ENCODE results near the gene PRC1. TPM values are rescaled to one million over a fixed set of nuclear protein-coding genes. Genes with fewer than 3 reads are reported as not detected.
"Not testable (repeated sequence)": the region's sequence is repeated elsewhere in the genome, so short reads cannot be mapped to it uniquely, and the experiment has no call there.

PRC1 gene
- total RNA-seq, 2 experiments from 2014 or later, result 152 to 208 TPM

DNA sequence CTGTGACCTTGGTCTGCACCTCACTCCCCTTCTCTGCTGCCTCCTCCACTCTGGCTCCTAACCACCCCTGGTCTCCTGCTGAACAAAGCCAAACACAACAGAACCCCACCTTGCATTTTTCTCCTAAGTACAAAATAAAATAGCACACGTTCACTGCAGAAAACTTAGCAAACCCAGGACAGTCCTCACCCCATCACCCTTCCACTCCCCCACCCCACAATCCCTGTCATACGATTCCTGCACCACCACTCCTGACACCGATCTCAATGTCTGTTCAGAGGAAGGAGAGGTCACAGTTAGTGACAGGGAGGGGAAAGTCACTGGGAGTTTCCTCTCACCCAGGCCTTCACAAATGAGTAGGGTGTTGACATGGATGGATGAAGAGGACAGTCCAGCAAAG, 23.8 kb upstream of the PRC1 start:
- Mint-ChIP-seq H3K27ac (peak overlapping the region; percentile 1), H3K4me1 (peaks cover 43% of the 10 kb centered on the region), H3K36me3 (peaks cover 18% of the 10 kb centered on the region), H3K4me3 (no peak overlapping the region), H3K9me3 (ENCODE audit: low read depth) (no peaks in the 10 kb centered on the region), H3K27me3 (no peaks in the 10 kb centered on the region)
- ATAC-seq (no peak), DNase-seq (no peak)
- CTCF ChIA-PET, result no interaction called here

DNA sequence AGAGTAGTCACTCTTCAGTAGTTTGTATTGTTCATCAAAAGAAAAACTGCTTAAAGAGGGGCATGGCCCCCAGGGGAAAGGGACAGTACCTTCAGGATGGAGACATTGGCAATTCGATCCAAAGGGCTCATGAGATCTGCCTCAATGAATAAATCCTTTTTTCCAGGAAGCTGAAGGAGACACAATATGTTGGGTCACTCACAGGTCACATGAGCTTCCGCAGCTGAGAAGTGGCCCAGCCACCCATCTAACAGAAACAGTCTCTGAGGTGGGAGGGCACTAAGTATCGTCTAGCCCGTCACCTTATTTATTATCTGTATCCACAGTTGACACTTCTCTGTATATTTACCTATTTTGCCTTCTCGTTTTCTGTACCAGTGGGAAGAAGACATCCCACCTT, 23.4 kb upstream of the PRC1 start:
- Mint-ChIP-seq H3K27ac (no peak overlapping the region), H3K27me3 (no peaks in the 10 kb centered on the region), H3K4me3 (no peak overlapping the region), H3K9me3 (ENCODE audit: low read depth) (no peaks in the 10 kb centered on the region), H3K4me1 (peaks cover 39% of the 10 kb centered on the region), H3K36me3 (peaks cover 18% of the 10 kb centered on the region)
- DNase-seq, result no peak
- ATAC-seq, result no peak
- CTCF ChIA-PET, result interaction anchor here (2.5 kb wide), 1 partner anchor 16 kb away, joined by 7 read pairs; no protein-coding TSS in a partner anchor

DNA sequence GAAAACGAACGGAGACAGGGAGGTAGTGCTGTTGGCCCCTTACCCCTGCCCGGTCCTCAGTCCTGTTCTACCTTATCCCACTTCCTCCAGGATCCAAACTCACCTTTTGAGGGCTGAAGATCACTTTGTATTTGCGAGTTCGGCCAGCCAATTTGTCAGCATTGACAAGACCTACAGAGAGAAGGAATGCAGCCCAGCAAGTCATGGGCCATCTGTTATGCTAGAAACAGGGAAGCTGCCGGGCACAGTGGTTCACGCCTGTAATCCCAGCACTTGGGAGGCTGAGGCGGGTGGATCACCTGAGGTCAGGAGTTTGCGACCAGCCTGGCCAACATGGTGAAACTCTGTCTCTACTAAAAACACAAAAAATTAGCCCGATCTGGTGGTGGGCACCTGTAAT, 19.4 kb upstream of the PRC1 start:
- H3K4me3 Mint-ChIP-seq; H3K9me3 Mint-ChIP-seq (ENCODE audit: low read depth); DNase-seq; ATAC-seq; H3K27me3 Mint-ChIP-seq; H3K27ac Mint-ChIP-seq: not testable (repeated sequence)
- CTCF ChIA-PET, result interaction anchor here (1.5 to 1.6 kb wide), 2 partner anchors 11 to 57 kb away, joined by 4 read pairs; no protein-coding TSS in a partner anchor
- Mint-ChIP-seq H3K36me3 (peaks cover 29% of the 10 kb centered on the region), H3K4me1 (peaks cover 19% of the 10 kb centered on the region)

DNA sequence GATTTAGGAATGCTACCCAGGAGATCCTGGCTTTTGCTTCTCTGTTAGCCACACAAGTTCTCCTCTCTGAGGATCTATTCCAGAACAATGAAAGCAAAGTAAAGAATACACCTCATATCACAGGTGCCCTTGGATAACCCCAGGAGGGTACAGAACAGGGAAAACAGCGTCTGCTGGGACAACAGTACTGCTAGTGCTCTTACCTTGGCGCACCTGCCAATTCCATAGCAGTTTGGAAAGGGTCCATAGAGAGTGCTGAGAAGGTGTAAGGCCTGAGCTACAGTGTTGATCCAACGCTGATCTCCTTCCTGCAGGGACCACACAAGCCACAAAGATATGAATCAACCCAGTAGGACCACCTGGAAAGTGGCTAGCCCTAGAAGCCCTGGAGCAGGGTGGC, 12.9 kb upstream of the PRC1 start:
- Mint-ChIP-seq H3K9me3 (ENCODE audit: low read depth) (no peaks in the 10 kb centered on the region), H3K27ac (no peak overlapping the region), H3K27me3 (no peaks in the 10 kb centered on the region), H3K4me3 (no peak overlapping the region), H3K4me1 (no peaks in the 10 kb centered on the region), H3K36me3 (peaks cover 31% of the 10 kb centered on the region)
- CTCF ChIA-PET, result interaction anchor here (1.3 kb wide), 1 partner anchor 51 kb away, joined by 4 read pairs; no protein-coding TSS in a partner anchor
- ATAC-seq (no peak), DNase-seq (no peak)

DNA sequence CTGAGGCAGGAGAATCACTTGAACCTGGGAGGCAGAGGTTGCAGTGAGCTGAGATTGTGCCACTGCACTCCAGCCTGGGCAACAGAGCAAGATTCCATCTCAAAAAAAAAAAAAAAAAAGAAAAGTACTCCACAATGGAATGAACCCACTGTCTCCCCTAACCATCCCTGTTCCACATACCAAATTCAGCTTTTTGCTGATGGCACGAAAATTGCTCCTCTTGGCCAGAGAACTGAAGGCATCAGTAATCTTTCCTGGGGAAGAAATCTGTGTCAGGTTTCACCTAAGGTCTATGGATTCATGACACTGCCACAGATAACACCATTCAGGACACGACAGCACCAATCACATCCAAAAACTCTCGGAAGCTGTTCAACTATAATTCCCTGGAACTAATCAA, 6.9 kb upstream of the PRC1 start:
- H3K27ac Mint-ChIP-seq, result no peak overlapping the region
- CTCF ChIA-PET, result interaction anchor here (0.8 to 1.1 kb wide), 2 partner anchors 32 to 49 kb away, joined by 3 to 4 read pairs; no protein-coding TSS in a partner anchor
- no peak for DNase-seq
- ATAC-seq, result no peak
- peaks cover 37% of the 10 kb centered on the region for H3K36me3 Mint-ChIP-seq
- H3K4me1 Mint-ChIP-seq, result peaks cover 2% of the 10 kb centered on the region
- H3K9me3 Mint-ChIP-seq (ENCODE audit: low read depth), result no peaks in the 10 kb centered on the region
- H3K27me3 Mint-ChIP-seq, result no peaks in the 10 kb centered on the region
- H3K4me3 Mint-ChIP-seq, result no peak overlapping the region

DNA sequence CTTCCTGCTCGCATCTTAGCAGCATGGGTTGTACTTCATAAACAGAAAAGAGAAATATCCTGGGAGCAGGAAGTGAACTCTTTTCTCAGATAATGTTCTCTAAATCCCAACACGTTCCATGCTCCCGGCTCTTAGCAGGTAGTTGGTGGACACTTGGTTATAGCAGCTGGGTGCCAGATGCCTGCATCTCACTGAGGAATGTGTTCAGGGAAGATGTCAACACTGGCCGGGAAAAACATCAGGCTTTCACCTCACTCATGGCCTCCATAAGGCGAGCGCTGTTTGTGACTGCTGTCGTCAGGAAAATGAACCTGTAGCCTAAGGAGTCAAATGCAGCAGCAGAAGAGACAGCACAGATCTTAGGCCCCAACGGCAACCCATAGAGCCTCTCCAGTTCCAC, 4.4 kb upstream of the PRC1 start:
- H3K27ac Mint-ChIP-seq, result no peak overlapping the region
- DNase-seq, result no peak
- H3K27me3 Mint-ChIP-seq, result no peaks in the 10 kb centered on the region
- H3K4me3 Mint-ChIP-seq, result no peak overlapping the region
- no peaks in the 10 kb centered on the region for H3K9me3 Mint-ChIP-seq (ENCODE audit: low read depth)
- H3K4me1 Mint-ChIP-seq, result peaks cover 11% of the 10 kb centered on the region
- CTCF ChIA-PET, result no interaction called here
- ATAC-seq, result no peak
- H3K36me3 Mint-ChIP-seq, result peaks cover 34% of the 10 kb centered on the region

DNA sequence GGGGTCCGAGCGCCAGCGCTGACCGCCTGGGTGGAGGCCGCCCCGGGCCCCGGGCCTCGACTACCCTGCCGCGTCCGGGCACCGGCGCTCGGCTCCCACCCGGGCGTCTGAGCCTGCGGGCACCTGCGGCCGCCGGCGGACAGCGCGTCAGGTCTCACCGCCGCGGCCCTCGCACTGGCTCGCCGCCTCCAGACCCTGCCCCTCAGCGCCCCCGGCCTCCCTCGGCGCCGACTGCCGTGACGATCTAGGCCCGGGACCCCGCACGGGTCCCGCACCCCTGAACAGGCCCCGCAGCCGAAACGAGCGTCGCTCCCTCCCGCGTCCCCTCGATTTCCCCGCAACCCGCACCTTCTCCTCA, 297 bp downstream of the PRC1 start:
- peak; percentile 10 for ATAC-seq

DNA sequence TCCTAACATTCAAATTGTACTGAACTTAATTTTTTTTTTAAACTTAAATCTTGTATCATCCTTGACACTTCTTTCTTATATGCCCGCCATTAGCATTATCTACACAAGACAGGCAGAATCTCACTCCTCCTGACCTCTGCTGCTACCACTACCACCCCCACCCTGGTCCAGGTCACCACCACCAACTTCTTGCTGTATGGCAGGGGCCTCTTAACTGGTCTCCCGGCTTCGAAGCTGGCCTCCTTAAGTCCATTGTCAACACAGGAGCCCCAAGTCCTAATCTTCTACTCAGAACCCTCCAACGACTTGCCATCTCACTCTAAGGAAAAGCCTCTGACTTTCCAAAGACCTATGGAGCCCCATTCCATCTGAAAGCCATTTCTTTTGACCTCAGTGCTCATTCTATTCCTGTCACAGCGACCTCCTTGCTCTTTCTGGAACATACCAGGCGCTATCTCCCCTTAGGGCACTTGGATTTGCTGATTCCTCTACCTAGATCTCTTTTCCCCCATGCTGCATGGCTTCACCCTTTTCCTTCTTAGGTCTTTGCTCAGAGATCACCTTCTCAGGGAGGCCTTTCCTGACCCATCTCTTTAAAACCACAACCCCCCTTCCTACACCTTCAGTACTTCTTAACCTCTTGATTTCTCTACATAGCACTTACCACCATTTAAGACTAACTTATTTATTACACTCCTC, 2.6 kb downstream of the PRC1 start:
- peak overlapping the region; percentile 19 for H3K27ac Mint-ChIP-seq
- CTCF ChIA-PET, result interaction anchor here (1.6 kb wide), 1 partner anchor 41 kb away, joined by 4 read pairs; no protein-coding TSS in a partner anchor
- no peaks in the 10 kb centered on the region for H3K27me3 Mint-ChIP-seq
- H3K9me3 Mint-ChIP-seq (ENCODE audit: low read depth), result no peaks in the 10 kb centered on the region
- peaks cover 30% of the 10 kb centered on the region for H3K36me3 Mint-ChIP-seq
- H3K4me3 Mint-ChIP-seq, result peak overlapping the region; percentile 6
- peaks cover 57% of the 10 kb centered on the region for H3K4me1 Mint-ChIP-seq
- DNase-seq (no peak), ATAC-seq (no peak)

More for the DNA sequence above, 297 bp downstream of the PRC1 start:
- H3K4me3 Mint-ChIP-seq, result peak overlapping the region; percentile 98
- H3K27me3 Mint-ChIP-seq, result no peaks in the 10 kb centered on the region
- H3K9me3 Mint-ChIP-seq (ENCODE audit: low read depth), result no peaks in the 10 kb centered on the region
- CTCF ChIA-PET, result interaction anchor here (1.4 to 1.8 kb wide), 3 partner anchors 38 to 39 kb away, joined by 3 to 6 read pairs (median 4); partner anchors contain the start of gene RCCD1
- H3K27ac Mint-ChIP-seq, result peak overlapping the region; percentile 100
- peaks cover 39% of the 10 kb centered on the region for H3K4me1 Mint-ChIP-seq
- H3K36me3 Mint-ChIP-seq, result peaks cover 37% of the 10 kb centered on the region
- peak; percentile 43 for DNase-seq

DNA sequence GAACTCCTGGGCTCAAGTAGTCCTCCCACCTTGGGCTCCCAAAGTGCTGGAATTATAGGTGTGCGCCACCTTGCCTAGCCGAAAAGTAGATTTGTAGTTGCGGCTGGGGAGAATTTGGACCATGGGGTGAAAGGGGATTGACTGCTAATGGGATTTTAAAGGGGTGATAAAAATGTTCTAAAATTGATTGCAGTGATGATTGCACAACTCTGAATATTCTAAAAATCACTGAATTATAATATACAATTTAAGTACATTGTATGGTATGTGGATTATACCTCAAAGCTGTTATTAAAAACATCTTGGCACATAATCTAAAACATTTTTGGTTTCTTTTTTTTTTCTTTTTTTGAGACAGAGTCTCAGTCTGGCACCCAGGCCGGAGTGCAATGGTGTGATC, 3.9 kb downstream of the PRC1 start:
- Mint-ChIP-seq H3K4me3 (no peak overlapping the region), H3K27ac (no peak overlapping the region), H3K36me3 (peaks cover 37% of the 10 kb centered on the region), H3K4me1 (peaks cover 54% of the 10 kb centered on the region), H3K27me3 (no peaks in the 10 kb centered on the region), H3K9me3 (ENCODE audit: low read depth) (no peaks in the 10 kb centered on the region)
- ATAC-seq (no peak), DNase-seq (no peak)
- CTCF ChIA-PET, result interaction anchor here (0.6 to 1.6 kb wide), 3 partner anchors 34 to 1752 kb away, joined by 3 to 4 read pairs (median 3); no protein-coding TSS in a partner anchor

DNA sequence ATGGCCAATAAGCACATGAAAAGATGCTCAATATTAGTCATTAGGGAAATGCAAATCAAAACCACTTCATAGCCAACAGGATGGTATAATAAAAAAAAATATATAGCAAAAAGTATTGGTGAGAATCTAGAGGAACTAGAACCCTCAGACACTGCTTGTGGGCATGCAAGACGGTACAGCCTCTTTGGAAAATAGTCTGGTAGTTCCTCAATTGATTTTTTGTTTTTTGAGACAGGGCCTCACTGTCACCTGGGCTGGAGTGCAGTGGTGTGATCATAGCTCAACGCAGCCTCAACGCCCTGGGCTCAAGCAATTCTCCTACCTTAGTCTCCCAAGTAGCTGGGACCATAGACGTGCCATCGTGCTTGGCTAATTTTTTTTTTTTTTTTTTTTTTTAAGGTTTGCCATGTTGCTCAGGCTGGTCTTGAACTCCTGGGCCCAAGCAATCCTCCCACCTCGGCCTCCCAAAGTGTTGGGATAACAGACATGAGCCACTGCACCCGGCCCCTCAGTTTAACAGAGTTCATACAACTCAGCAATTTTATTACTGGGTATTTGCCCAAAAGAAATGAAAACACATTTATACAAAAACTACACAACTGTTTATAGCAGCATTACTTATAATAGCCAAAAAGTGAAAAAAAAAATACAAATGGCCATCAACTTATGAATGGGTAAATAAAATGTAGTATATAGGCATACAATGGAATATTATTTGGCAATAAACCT, 5.1 kb downstream of the PRC1 start:
- no peaks in the 10 kb centered on the region for H3K9me3 Mint-ChIP-seq (ENCODE audit: low read depth)
- peaks cover 42% of the 10 kb centered on the region for H3K36me3 Mint-ChIP-seq
- no peaks in the 10 kb centered on the region for H3K27me3 Mint-ChIP-seq
- CTCF ChIA-PET, result no interaction called here
- DNase-seq, result no peak
- no peak for ATAC-seq
- peaks cover 59% of the 10 kb centered on the region for H3K4me1 Mint-ChIP-seq
- H3K4me3 Mint-ChIP-seq, result no peak overlapping the region
- H3K27ac Mint-ChIP-seq, result no peak overlapping the region

DNA sequence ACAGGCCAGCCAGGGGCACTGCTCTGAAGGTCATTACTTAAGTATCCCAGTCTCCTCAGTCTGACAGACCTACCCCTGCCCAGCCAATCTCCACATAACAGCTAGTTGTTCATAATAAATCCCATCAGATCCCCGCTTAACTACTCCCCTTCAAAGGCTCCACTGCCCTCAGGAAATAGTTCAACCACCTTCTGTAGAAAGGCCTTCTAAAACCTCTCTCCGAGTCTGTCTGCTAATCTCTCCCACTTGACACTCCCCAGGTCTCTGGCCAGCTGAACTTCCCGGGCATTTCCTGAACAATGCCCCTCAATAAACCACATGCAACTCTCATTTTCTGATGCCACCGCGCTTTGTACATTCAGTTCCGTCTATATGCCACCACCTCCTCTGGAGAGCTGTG, 6.0 kb downstream of the PRC1 start:
- ATAC-seq, result no peak
- Mint-ChIP-seq H3K36me3 (peaks cover 46% of the 10 kb centered on the region), H3K4me1 (peaks cover 64% of the 10 kb centered on the region), H3K27ac (peak overlapping the region; percentile 34), H3K9me3 (ENCODE audit: low read depth) (no peaks in the 10 kb centered on the region), H3K27me3 (no peaks in the 10 kb centered on the region), H3K4me3 (no peak overlapping the region)
- no peak for DNase-seq
- CTCF ChIA-PET, result interaction anchor here (0.9 to 2.3 kb wide), 5 partner anchors 9 to 42 kb away, joined by 3 to 15 read pairs (median 4); no protein-coding TSS in a partner anchor

DNA sequence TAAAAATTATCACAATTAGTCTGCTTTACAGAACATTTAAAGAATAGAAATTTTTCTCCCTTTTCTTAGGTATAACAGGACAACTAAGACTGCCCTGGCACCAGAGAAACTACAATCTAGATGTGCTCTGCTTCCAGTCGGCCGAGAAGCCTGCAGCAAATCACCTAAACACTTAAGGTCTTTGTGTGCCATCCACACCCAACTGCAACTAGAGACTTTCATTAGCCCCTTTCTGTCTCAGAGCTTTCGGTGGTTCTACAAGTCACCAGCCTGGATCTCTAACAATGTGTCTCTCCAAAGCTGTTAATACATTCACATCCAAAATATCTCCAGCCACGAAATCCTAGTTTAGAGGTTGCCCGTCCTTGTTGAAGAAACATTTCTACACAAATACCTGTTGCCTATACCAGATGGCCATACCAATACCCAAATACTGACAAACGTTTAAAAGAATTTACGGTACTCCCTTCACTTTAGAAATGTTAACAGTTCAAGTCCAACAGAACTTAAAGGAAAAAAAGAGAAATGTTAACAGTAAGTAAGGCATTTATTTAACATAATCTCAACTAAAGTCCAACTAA, 6.7 kb downstream of the PRC1 start:
- CTCF ChIA-PET, result interaction anchor here (0.8 to 2.3 kb wide), 6 partner anchors 9 to 45 kb away, joined by 3 to 15 read pairs (median 4); no protein-coding TSS in a partner anchor
- peaks cover 48% of the 10 kb centered on the region for H3K36me3 Mint-ChIP-seq

DNA sequence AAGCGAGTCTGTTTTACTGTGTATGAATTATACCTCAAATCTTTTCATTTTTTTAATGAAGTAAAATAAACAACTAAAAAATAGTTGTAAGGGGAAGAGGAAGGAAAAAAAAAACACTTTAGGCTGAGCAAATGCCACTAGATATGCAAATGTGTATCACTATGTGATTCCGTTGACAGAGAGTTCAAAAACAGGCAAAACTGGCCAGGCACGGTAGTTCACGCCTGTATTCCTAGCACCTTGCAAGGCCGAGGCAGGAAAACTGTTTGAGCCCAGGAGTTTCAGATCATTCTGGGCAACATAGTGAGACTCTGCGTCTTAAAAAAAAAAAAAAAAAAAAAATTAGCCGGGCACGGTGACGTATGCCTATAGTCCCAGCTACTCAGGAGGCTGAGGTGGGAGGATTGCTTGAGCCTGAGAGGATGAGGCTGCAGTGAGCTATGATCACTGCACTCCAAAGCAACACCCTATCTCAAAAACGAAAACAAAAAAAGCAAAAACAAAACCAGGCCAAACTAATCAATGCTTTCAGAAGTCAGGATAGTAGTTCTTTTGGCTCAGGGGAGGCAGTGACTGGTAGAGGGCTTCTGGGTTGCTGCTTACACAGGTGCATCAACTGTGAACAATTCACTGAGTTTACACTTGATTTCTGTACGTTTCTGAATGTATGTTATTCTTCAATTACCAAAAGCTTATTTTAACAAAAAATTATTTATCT, 7.4 kb downstream of the PRC1 start:
- peak; percentile 50 for ATAC-seq
- no peak for DNase-seq
- Mint-ChIP-seq H3K4me1 (peaks cover 63% of the 10 kb centered on the region), H3K9me3 (ENCODE audit: low read depth) (no peaks in the 10 kb centered on the region), H3K27ac (no peak overlapping the region), H3K4me3 (no peak overlapping the region), H3K27me3 (no peaks in the 10 kb centered on the region), H3K36me3 (peaks cover 49% of the 10 kb centered on the region)
- CTCF ChIA-PET, result interaction anchor here (0.8 to 2.3 kb wide), 7 partner anchors 10 to 46 kb away, joined by 3 to 15 read pairs (median 4); no protein-coding TSS in a partner anchor

More for the DNA sequence above, 6.7 kb downstream of the PRC1 start:
- H3K27me3 Mint-ChIP-seq, result no peaks in the 10 kb centered on the region
- H3K27ac Mint-ChIP-seq, result peak overlapping the region; percentile 9
- DNase-seq (no peak), ATAC-seq (no peak)
- no peaks in the 10 kb centered on the region for H3K9me3 Mint-ChIP-seq (ENCODE audit: low read depth)
- peaks cover 64% of the 10 kb centered on the region for H3K4me1 Mint-ChIP-seq
- no peak overlapping the region for H3K4me3 Mint-ChIP-seq
